HFFc6 (cell line): ENCODE data around the gene SLC19A1. TPM values are rescaled to one million over a fixed set of nuclear protein-coding genes. Genes with fewer than 3 reads are reported as not detected.
"Not testable (repeated sequence)": the region's sequence is repeated elsewhere in the genome, so short reads cannot be mapped to it uniquely, and the experiment has no call there.

ENCODE experiments used
- DNase-seq: peaks from one replicate; pipeline ENCODE4 v3.0.0-alpha.2; 2018
- H3K27ac Mint-ChIP-seq: 2 replicates; pipeline ENCODE4 v1.8.0; 2020; ENCODE audit warnings: mild to moderate bottlenecking, mixed read lengths
- H3K27me3 Mint-ChIP-seq: 2 replicates; pipeline ENCODE4 v1.8.0; 2021; ENCODE audit warnings: mild to moderate bottlenecking, moderate library complexity, mixed read lengths; ENCODE audit not compliant: insufficient read depth
- H3K36me3 Mint-ChIP-seq: 2 replicates; pipeline ENCODE4 v1.8.0; 2021; ENCODE audit warnings: low read depth, mixed read lengths
- H3K4me1 Mint-ChIP-seq: 2 replicates; pipeline ENCODE4 v1.8.0; 2020; ENCODE audit warnings: low read depth, mixed read lengths
- H3K4me3 Mint-ChIP-seq: 2 replicates; pipeline ENCODE4 v1.8.0; 2020; ENCODE audit warnings: mild to moderate bottlenecking, moderate library complexity, mixed read lengths
- H3K9me3 Mint-ChIP-seq: 2 replicates; pipeline ENCODE4 v1.8.0; 2020; ENCODE audit warnings: mild to moderate bottlenecking, mixed read lengths
- CTCF ChIP-seq: fragments of 200-600 bp; sonication (generic); IDR thresholded peaks from 2 replicates; pipeline ENCODE4 v1.5.0; 2021; ENCODE audit warnings: antibody characterized with exemption, mild to moderate bottlenecking
- total RNA-seq, 6 experiments: library from RNA; stranded (reverse); fragmentation: NEBNext Ultra II Directional; extraction: Animal tissue kit (Norgen Biotek cat#: 25700); gene quantifications; 2 replicates in 1 of 6; 3 replicates in 5 of 6; pipeline ENCODE4 v1.2.3, GENCODE V29; 2021

SLC19A1 gene
- total RNA-seq, 6 experiments from 2014 or later = 12.3 to 15.9 (median 14.6) TPM

GRCh38 chr21:45562965-45563364 lies 20.7 kb upstream of the SLC19A1 start:
- peaks cover 16% of the 10 kb centered on the region for H3K27me3 Mint-ChIP-seq
- peak overlapping the region; percentile 21 for H3K4me3 Mint-ChIP-seq
- no peak for TF ChIP-seq CTCF
- peaks cover 6% of the 10 kb centered on the region; the same call in 1 of the 2 replicates for H3K36me3 Mint-ChIP-seq
- peak; percentile 45 for DNase-seq
- H3K4me1 Mint-ChIP-seq = peaks cover 18% of the 10 kb centered on the region
- peak overlapping the region; percentile 49 for H3K27ac Mint-ChIP-seq
- H3K9me3 Mint-ChIP-seq = peaks cover 7% of the 10 kb centered on the region

GRCh38 chr21:45562402-45562801 lies 20.2 kb upstream of the SLC19A1 start:
- H3K36me3 Mint-ChIP-seq = peaks cover 6% of the 10 kb centered on the region; the same call in 1 of the 2 replicates
- H3K27ac Mint-ChIP-seq = peak overlapping the region; percentile 49; the same call in 1 of the 2 replicates
- no peak for DNase-seq
- H3K4me3 Mint-ChIP-seq = peak overlapping the region; percentile 21
- H3K9me3 Mint-ChIP-seq = peaks cover 7% of the 10 kb centered on the region
- peaks cover 20% of the 10 kb centered on the region for H3K27me3 Mint-ChIP-seq
- H3K4me1 Mint-ChIP-seq = peaks cover 18% of the 10 kb centered on the region
- no peak for TF ChIP-seq CTCF

GRCh38 chr21:45561241-45561640 lies 19.0 kb upstream of the SLC19A1 start:
- H3K4me1 Mint-ChIP-seq = peaks cover 18% of the 10 kb centered on the region
- H3K9me3 Mint-ChIP-seq, DNase-seq, H3K4me3 Mint-ChIP-seq, H3K36me3 Mint-ChIP-seq, H3K27ac Mint-ChIP-seq: not testable (repeated sequence)
- H3K27me3 Mint-ChIP-seq = peaks cover 19% of the 10 kb centered on the region

- Mint-ChIP-seq H3K9me3 (peaks cover 7% of the 10 kb centered on the region), H3K4me3 (no peak overlapping the region), H3K36me3 (peaks cover 6% of the 10 kb centered on the region; the same call in 1 of the 2 replicates), H3K27ac (no peak overlapping the region), H3K4me1 (peaks cover 18% of the 10 kb centered on the region), H3K27me3 (peaks cover 19% of the 10 kb centered on the region)
- TF ChIP-seq CTCF = no peak
- no peak for DNase-seq
Observed at GRCh38 chr21:45560106-45561021, 18.1 kb upstream of the SLC19A1 start.

GRCh38 chr21:45559216-45560105 lies 17.2 kb upstream of the SLC19A1 start:
- H3K27me3 Mint-ChIP-seq = peaks cover 19% of the 10 kb centered on the region
- peaks cover 22% of the 10 kb centered on the region for H3K4me1 Mint-ChIP-seq
- no peak overlapping the region for H3K27ac Mint-ChIP-seq
- DNase-seq = no peak
- peaks cover 6% of the 10 kb centered on the region; the same call in 1 of the 2 replicates for H3K36me3 Mint-ChIP-seq
- TF ChIP-seq CTCF = no peak
- H3K9me3 Mint-ChIP-seq = peaks cover 7% of the 10 kb centered on the region
- H3K4me3 Mint-ChIP-seq = no peak overlapping the region
